T-helper 2 cell (primary cell): ENCODE measurements around the gene ZMYM4.
"Not testable (repeated sequence)": the region's sequence is repeated elsewhere in the genome, so short reads cannot be mapped to it uniquely, and the experiment has no call there.

Experiments
- DNase-seq, 5 experiments: peaks; one replicate each; pipeline versions ENCODE4 v3.0.0 to v3.0.0-alpha.2; 2012 to 2022
- total RNA-seq, 2 donors: gene quantifications; one replicate each; lab custom pipeline; 2026; lab: John Stamatoyannopoulos, UW

The ZMYM4 gene
- total RNA-seq = 49.9 to 72.3 reads per million in 2 donors

- peak; percentile 61 to 98 (median 82) for DNase-seq
These were observed at the start of gene ZMYM4 for GRCh38 chr1:35268282-35269200. Gene ZMYM4 (plus strand): TSS chr1:35268709. CDS start chr1:35269047, 338 bp downstream.

- DNase-seq = peak in 1 of 5 experiments; percentile 45
These were observed 47.5 kb upstream of the ZMYM4 start for GRCh38 chr1:35220976-35221375.

- no peak for DNase-seq
These were observed 46.0 kb upstream of the ZMYM4 start for GRCh38 chr1:35222322-35223083.

- no peak for DNase-seq
These were observed 45.4 kb upstream of the ZMYM4 start for GRCh38 chr1:35223084-35223630.

GRCh38 chr1:35226546-35226945, 42.0 kb upstream of the ZMYM4 start:
- no peak for DNase-seq

GRCh38 chr1:35229587-35230360, 38.7 kb upstream of the ZMYM4 start:
- DNase-seq = no peak

- DNase-seq = no peak
These were observed 37.2 kb upstream of the ZMYM4 start for GRCh38 chr1:35231287-35231686.

- DNase-seq = not testable (repeated sequence)
These were observed 31.7 kb upstream of the ZMYM4 start for GRCh38 chr1:35236772-35237171.

- DNase-seq = no peak
These were observed 24.8 kb upstream of the ZMYM4 start for GRCh38 chr1:35243691-35244090.

- DNase-seq = no peak
These were observed 21.3 kb upstream of the ZMYM4 start for GRCh38 chr1:35247256-35247655.

GRCh38 chr1:35253941-35254340, 14.6 kb upstream of the ZMYM4 start:
- DNase-seq = no peak

- no peak for DNase-seq
These were observed 13.2 kb upstream of the ZMYM4 start for GRCh38 chr1:35255276-35255675.

GRCh38 chr1:35259561-35259960, 8.9 kb upstream of the ZMYM4 start:
- DNase-seq = no peak

GRCh38 chr1:35261412-35262120, 6.9 kb upstream of the ZMYM4 start:
- DNase-seq = no peak

- DNase-seq = no peak
These were observed 4.5 kb upstream of the ZMYM4 start for GRCh38 chr1:35264035-35264434.

GRCh38 chr1:35264871-35265270, 3.6 kb upstream of the ZMYM4 start:
- no peak for DNase-seq

- no peak for DNase-seq
These were observed 2.2 kb upstream of the ZMYM4 start for GRCh38 chr1:35266306-35266705.

GRCh38 chr1:35269201-35269988, 886 bp downstream of the ZMYM4 start:
- no peak for DNase-seq

GRCh38 chr1:35269989-35270289, 1.4 kb downstream of the ZMYM4 start:
- no peak for DNase-seq

GRCh38 chr1:35270836-35271235, 2.3 kb downstream of the ZMYM4 start:
- no peak for DNase-seq

GRCh38 chr1:35274197-35274596, 5.7 kb downstream of the ZMYM4 start:
- no peak for DNase-seq
